NT2/D1 (cell line): ENCODE data around the gene CASP7.

ENCODE experiments used
- DNase-seq: peaks from one replicate; pipeline ENCODE4 v3.0.0-alpha.2; 2011; ENCODE audit warnings: low read depth, low spot score
- H3K27me3 ChIP-seq: 2 replicates; pipeline ENCODE4 v1.6.0; 2011; ENCODE audit warnings: mild to moderate bottlenecking; ENCODE audit not compliant: insufficient read length, insufficient read depth
- H3K36me3 ChIP-seq: 2 replicates; pipeline ENCODE4 v1.6.1; 2011; ENCODE audit warnings: mild to moderate bottlenecking, low read length, mixed read lengths; ENCODE audit not compliant: insufficient read depth, insufficient read length
- H3K4me1 ChIP-seq: 2 replicates; pipeline ENCODE4 v1.5.1; 2011; ENCODE audit not compliant: insufficient read depth, insufficient read length
- H3K4me3 ChIP-seq: 2 replicates; pipeline ENCODE4 v1.5.1; 2011; ENCODE audit warnings: low read depth; ENCODE audit not compliant: insufficient read length
- H3K9ac ChIP-seq: 2 replicates; pipeline ENCODE4 v1.6.0; 2011; ENCODE audit warnings: low read depth; ENCODE audit not compliant: insufficient read length
- H3K9me3 ChIP-seq: 2 replicates; pipeline ENCODE4 v1.5.1; 2011; ENCODE audit warnings: mild to moderate bottlenecking, low read length; ENCODE audit not compliant: insufficient read depth
- SUZ12 ChIP-seq: IDR thresholded peaks from 2 replicates; pipeline ENCODE4 v1.6.1; 2011; ENCODE audit not compliant: insufficient read length, insufficient read depth; ENCODE audit errors: extremely low read depth
- YY1 ChIP-seq: IDR thresholded peaks from 2 replicates; pipeline ENCODE4 v1.6.1; 2011; ENCODE audit not compliant: insufficient read length, insufficient read depth
- ZNF274 ChIP-seq: IDR thresholded peaks from 2 replicates; pipeline ENCODE4 v1.6.1; 2011; ENCODE audit warnings: mild to moderate bottlenecking, low read depth, low read length

CASP7 gene

DNA sequence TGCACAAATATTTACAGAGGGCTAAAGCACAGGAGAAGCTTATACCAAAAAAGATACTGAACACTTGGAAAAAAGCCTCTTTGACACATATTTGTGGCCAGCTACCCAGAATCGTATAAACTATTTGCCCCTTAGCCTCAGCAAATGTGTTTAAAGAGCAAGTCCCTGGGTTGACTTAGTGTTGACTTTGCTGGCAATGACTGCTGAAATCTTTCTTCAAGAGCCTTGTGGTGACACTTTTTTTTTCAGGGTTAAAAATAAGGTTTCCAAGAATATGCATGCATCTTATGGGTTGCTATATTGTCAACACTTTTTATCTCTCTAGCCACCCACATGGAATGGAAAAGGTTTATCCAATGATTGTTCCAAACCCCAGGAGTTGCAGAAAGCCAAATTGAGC, 56.9 kb downstream of the CASP7 start:
- H3K9ac ChIP-seq, result no peak overlapping the region
- H3K4me1 ChIP-seq, result no peaks in the 10 kb centered on the region
- H3K27me3 ChIP-seq, result no peaks in the 10 kb centered on the region
- no peak overlapping the region for H3K4me3 ChIP-seq
- H3K36me3 ChIP-seq, result no peaks in the 10 kb centered on the region
- no peak for TF ChIP-seq ZNF274
- TF ChIP-seq YY1, result no peak
- TF ChIP-seq SUZ12, result no peak
- no peak for DNase-seq
- H3K9me3 ChIP-seq, result no peaks in the 10 kb centered on the region

GRCh38 chr10:113739031-113739430, 59.3 kb downstream of the CASP7 start:
- Histone ChIP-seq H3K4me3 (no peak overlapping the region), H3K36me3 (no peaks in the 10 kb centered on the region), H3K27me3 (no peaks in the 10 kb centered on the region), H3K9ac (no peak overlapping the region), H3K4me1 (no peaks in the 10 kb centered on the region), H3K9me3 (no peaks in the 10 kb centered on the region)
- TF ChIP-seq SUZ12 (no peak), YY1 (no peak), ZNF274 (no peak)
- DNase-seq, result no peak

DNA sequence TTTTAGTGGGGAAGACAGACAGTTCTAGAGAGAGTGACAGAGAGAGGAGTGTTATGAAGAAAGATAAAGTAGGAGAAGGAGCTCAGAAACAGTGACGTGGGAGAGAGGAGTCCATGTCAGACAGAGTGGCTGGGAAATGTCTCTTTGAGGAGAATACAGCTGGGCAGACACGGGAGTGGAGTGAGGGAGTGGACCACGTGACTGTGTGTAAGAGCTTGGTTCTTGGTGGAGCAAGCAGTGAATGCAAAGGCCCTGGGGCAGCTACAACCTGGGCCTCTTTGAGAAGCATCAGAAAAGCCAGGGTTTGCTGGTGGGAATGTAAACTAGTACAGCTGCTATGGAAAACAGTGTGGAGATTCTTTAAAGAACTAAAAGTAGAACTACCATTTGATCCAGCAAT, 59.9 kb downstream of the CASP7 start:
- Histone ChIP-seq H3K4me3 (no peak overlapping the region), H3K27me3 (no peaks in the 10 kb centered on the region), H3K9ac (no peak overlapping the region), H3K4me1 (no peaks in the 10 kb centered on the region), H3K9me3 (no peaks in the 10 kb centered on the region), H3K36me3 (no peaks in the 10 kb centered on the region)
- DNase-seq, result no peak
- TF ChIP-seq SUZ12 (no peak), YY1 (no peak), ZNF274 (no peak)

DNA sequence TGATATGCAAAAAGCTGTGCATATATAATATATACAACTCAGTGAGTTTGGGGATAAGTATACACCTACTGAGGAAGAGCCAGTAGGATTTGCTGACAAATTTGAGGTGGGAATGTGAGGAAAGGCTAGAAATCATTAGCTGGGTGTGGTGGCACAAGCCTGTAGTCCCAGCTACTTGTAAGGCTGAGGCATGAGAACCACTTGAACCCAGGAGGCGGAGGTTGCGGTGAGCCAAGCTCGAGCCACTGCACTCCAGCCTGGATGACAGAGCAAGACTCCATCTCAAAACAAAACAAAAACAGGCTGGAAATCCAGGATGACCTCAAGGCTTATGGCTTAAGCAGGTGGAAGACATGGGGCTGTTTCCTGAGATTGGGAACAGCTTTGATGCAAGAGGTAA, 61.1 kb downstream of the CASP7 start:
- Histone ChIP-seq H3K9ac (no peak overlapping the region), H3K4me1 (no peaks in the 10 kb centered on the region), H3K27me3 (no peaks in the 10 kb centered on the region), H3K9me3 (no peaks in the 10 kb centered on the region), H3K4me3 (no peak overlapping the region), H3K36me3 (no peaks in the 10 kb centered on the region)
- no peak for DNase-seq
- TF ChIP-seq YY1 (no peak), ZNF274 (no peak), SUZ12 (no peak)

DNA sequence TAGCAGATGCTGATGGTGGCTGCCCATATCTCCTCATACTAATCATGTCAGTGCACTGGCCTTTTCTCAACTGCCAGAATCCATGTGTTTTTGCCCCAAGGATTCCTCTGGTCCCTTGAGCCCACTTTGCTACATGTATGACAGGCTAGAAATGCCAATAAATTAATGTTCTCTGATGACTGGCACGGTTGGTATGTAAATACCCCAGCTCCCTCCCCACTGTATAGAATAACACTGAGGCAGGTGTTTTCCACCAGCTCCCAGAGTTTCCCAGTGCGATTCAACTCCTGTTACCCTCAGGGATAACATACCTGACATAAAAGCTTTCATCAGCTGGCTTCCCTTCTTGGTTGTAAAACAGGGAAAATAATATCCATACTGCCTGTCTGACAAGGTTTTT, 62.8 kb downstream of the CASP7 start:
- TF ChIP-seq ZNF274 (no peak), SUZ12 (no peak), YY1 (no peak)

GRCh38 chr10:113743594-113743993, 63.9 kb downstream of the CASP7 start:
- Histone ChIP-seq H3K36me3 (no peaks in the 10 kb centered on the region), H3K9ac (no peak overlapping the region), H3K9me3 (no peaks in the 10 kb centered on the region), H3K27me3 (no peaks in the 10 kb centered on the region), H3K4me1 (no peaks in the 10 kb centered on the region), H3K4me3 (no peak overlapping the region)
- TF ChIP-seq SUZ12 (no peak), YY1 (no peak), ZNF274 (no peak)
- no peak for DNase-seq

More for the DNA sequence above, 62.8 kb downstream of the CASP7 start:
- Histone ChIP-seq H3K9ac (no peak overlapping the region), H3K4me1 (no peaks in the 10 kb centered on the region), H3K36me3 (no peaks in the 10 kb centered on the region), H3K9me3 (no peaks in the 10 kb centered on the region), H3K27me3 (no peaks in the 10 kb centered on the region), H3K4me3 (no peak overlapping the region)
- no peak for DNase-seq

DNA sequence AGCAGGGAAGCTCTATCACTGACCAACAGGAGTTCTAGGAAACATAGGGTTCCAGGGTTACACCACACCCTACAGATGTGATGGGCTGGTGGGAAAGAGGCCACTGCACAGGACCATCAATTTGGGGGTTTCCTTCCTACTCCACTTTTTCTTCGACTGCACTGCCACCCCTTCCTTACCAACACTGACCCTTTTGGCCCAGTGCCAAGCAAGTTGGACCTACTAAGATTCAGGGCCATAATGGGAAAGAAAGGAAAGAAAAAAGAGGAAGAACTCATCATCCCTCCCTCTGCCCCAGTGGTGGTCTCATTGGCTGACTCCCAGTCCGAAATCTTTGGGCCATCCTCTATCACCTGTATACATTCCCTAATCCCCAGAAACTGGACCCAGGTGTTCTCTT, 65.7 kb downstream of the CASP7 start:
- TF ChIP-seq SUZ12 (no peak), ZNF274 (no peak), YY1 (no peak)
- Histone ChIP-seq H3K4me3 (no peak overlapping the region), H3K9me3 (no peaks in the 10 kb centered on the region), H3K27me3 (no peaks in the 10 kb centered on the region), H3K4me1 (no peaks in the 10 kb centered on the region), H3K36me3 (no peaks in the 10 kb centered on the region), H3K9ac (no peak overlapping the region)
- no peak for DNase-seq
